HG02840 (cell line): ENCODE measurements around the gene APBA2.
"Not testable (repeated sequence)": the region's sequence is repeated elsewhere in the genome, so short reads cannot be mapped to it uniquely, and the experiment has no call there.

Experiments used
- ATAC-seq: cut with Tn5 transposase; IDR thresholded peaks from one replicate; pipeline ENCODE4 v1.9.1; 2021; ENCODE audit warnings: mild to moderate bottlenecking, moderate library complexity, moderate number of reproducible peaks; ENCODE audit not compliant: unreplicated experiment, low FRiP score

APBA2 gene

DNA sequence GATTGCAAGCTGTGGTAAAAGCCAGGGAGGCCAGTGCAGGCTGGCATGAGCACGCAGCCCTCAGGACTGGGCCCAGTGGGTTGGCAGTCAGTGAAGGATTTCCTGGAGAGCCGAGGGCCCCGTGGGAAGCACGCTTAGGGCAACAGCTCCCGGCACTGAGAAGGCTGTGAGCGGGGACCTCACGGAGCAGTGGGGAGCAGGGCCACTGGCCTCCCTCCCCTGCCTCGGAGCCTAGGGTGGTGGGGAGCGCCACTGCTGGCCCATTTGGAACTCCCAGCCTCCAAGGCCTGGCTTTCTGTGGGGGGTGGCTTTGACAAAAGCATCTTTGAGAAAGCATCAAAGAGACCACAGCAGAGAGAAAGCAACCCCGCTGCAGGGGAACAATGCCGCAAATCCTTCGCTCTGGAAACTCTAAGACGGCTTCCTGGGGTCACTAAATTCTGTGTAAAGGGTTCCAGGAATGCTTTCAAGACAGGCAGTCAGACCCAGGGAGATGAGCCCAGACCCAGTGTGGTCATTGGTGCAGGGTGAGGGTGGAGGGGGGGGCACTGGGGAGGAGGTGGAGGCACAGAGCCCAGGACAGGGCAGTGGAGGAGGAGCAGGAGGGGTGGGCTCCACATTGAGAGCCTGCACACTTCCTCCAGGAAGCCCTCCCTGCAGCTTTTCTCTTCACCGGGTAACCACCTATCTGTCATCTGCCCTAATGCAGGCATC is 9.5 kb upstream of the APBA2 start:
- ATAC-seq: no peak

DNA sequence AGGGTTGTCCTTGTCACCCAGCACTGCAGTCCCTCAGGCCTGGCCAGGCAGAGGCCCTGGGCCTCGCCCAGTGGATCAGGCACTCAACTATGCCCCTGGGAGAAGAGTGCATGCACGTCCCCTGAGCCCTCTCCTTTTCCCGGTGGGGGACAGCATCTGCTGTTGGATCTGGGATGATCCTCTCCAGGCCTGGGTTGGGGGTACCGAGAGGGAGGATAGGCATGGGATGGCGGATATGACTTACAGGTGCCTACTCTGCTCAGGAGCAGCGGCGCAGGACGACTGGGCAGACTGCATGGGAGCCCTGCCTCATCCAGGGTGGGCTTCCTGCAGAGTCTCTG is 9.0 kb upstream of the APBA2 start:
- ATAC-seq: no peak

DNA sequence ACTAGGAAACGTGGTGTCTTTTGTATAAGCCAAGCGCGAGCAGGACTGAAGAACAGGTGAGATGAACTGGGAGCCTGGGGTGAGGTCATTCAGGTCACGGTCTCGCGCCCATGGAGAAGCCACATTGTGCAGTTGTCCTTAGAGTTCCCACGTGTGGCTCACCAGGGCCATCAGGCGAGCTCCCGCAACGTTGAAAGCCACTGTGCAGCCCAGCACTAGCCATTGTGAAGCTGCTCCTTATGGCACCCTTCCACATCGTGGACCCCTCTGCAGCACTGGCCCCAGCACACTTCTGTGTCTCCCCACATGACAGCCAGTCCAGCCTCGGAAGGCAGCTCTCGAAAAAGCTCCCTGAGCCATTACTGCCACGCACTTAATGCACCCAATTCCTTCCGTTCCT is 7.6 kb upstream of the APBA2 start:
- no peak for ATAC-seq

DNA sequence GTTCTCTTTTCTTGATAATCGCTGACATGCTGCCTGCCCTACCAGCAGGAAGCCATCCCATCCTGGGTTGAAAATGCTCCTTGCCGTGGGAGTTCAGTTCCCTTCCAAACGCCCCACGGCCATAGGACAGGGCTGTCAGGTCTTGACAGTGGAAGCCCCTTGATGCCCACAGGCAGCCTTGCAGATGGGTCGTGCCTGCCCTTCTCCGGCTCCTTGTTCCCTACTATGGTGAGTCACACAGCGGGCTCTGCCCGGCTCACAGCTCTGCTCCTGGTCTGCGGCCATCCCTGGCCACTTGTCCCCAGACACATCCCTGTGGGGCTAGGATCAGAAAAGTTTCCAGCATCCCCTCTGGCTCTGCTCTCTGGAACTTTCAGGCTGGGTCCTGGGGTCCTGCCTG is 6.2 kb upstream of the APBA2 start:
- ATAC-seq: no peak

DNA sequence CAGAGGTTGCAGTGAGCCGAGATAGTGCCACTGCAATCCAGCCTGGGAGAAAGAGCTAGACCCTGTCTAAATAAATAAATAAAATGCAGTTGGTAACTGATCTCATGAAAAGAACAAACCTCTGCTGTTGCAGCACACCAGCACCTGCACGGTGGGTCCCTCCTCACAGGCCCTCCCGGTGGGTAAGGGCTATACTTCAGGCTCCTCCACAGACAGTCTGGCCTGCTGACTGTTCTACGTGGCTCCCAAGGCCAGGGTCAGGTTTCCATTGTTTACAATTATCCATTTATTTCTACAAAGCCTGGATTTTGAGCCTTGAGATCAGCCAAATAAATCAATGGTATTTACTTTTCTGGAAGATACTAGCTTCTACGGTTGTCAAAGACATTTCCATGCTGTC is 5.1 kb upstream of the APBA2 start:
- ATAC-seq: no peak

DNA sequence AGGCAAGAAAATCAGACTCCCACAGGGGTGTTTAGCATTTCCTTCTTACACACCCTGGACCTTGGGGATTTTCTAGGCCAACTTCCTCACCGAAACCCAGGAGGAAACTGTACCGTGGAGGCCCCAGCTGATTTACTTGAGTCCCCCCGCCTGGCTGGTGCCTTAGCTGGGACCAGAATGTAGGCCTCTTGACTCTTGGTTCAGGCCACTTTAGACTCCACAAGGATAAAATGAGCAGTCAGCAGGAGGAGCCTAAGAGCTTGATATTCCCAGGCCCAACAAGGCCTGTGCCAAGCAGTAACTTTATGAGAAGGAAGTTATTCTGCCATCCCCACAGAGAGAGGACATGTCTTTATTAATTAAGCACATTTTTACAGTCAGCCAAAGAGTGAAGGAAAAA is 4.6 kb upstream of the APBA2 start:
- no peak for ATAC-seq

DNA sequence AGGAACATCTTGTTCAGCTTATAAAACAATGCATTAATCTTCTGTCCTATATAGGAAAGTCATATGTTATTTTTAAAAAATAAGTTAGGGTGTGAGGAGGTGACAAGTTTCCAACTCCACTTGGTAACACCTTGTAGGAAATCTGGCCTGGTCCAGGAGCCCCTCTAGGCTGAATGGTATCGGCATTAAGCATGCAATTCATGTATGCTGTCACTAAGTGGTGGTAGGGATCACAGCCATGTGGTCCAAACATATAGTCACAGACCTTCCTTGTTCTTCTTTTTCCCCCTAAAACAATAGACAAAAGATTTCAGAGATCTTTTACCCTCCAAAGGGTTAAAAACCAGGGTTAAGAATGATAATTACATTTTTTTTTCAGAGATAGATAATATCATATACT is 4.2 kb upstream of the APBA2 start:
- no peak for ATAC-seq

DNA sequence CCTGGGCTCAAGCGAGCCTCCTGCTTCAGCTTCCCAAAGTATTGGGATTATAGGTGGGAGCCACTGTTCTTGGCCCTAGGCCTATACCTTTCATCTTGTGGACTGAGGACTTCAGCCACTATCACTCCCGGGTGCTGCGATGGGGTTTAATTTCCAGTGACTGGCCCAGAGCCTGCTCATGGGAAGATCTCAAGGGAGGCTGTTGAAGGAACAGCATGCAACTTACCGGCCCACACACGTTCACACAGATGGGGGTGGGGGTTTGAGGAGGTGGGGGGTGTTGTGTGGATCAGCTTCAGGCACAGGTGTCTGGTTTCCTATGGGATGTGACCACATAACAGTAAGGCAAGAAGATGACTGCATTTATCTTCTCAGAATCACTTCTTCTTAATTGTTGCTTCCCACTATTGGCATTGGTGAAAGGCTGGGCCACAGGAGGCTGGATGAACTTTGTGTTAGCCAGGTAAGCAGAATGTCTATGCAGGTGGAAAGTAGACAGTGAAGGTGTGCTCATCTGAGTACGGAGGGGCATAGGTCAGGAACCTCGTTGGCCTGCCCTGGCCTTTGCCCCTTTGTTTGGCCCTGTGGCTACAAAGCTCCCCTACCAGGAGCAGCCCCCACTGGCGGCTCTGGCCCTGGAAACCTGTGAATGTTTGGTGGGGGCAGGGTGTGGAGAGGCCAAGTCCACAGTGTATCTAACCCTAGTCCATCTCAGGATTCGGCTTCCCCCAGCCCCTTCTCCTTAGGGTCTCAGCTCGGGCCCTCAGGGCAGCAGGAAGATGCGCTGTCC is 1.4 kb upstream of the APBA2 start:
- no peak for ATAC-seq

DNA sequence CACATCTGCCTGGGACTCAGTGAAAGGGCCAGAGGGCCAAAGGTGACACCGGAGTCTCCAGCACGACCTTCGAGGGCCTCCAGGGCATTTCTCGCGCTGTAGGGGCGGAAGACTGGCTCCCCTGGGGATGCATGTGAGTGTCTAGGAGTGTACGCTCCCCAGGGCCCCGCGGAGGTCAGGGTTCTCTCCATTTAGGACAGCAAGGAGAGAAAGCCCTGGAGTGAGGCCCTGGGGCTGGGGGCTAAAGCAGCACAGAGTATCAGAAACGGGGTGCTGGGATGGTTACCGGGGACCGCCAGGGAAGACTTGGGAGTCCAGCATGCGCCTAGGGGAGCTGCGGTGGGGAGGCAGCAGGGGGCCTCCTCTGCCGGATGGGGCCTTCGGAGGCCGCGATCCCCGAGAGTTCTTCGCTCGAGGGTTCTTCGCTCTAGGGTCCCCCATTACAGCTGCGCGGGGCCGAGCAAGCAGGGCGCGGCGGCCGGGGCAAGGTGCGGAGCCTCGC is 595 bp upstream of the APBA2 start:
- ATAC-seq: no peak

DNA sequence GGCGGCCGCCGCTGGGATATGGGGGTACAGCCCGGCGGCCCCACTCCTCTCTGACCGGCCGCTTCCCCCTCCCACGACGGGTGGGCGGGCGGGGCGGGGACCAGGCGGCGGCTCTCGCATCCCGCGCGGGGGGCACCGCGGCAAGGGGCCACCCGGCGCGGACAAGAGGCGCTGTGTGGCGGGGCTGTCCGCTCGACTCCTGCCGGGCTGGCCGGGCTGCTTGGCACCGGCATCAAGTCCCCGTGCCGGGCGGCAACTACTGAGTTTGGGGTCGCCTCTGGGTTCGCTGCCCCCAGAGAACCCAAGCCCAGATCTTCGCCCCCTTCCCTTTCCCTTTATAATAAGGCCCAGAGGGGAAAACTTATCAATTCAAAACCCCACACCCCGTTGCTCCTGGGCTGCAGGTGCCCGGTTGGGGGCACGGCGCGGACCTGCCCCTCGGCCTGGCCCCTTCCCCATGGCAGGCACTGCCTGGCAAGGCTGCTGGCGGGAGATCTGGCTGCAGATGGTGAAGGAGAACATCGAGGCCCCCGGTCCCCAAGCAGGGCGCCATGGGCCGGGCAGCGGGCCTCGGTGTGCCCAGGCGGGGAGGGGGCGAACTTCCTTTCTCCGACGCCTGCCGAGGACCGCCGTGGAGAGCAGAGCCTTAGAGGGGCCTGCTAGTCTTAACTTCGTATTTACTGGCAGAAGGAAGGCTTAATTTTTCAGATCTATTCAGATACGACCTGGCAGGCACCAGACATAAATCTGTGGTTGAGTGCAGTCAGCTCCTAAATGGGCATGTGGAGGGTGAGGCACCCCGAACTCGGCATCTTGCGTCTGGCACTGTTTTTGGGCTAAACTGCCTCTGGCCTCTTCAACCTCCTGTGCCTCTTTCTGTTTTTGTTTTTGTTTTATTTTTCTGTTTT is 911 bp downstream of the APBA2 start:
- ATAC-seq: no peak

DNA sequence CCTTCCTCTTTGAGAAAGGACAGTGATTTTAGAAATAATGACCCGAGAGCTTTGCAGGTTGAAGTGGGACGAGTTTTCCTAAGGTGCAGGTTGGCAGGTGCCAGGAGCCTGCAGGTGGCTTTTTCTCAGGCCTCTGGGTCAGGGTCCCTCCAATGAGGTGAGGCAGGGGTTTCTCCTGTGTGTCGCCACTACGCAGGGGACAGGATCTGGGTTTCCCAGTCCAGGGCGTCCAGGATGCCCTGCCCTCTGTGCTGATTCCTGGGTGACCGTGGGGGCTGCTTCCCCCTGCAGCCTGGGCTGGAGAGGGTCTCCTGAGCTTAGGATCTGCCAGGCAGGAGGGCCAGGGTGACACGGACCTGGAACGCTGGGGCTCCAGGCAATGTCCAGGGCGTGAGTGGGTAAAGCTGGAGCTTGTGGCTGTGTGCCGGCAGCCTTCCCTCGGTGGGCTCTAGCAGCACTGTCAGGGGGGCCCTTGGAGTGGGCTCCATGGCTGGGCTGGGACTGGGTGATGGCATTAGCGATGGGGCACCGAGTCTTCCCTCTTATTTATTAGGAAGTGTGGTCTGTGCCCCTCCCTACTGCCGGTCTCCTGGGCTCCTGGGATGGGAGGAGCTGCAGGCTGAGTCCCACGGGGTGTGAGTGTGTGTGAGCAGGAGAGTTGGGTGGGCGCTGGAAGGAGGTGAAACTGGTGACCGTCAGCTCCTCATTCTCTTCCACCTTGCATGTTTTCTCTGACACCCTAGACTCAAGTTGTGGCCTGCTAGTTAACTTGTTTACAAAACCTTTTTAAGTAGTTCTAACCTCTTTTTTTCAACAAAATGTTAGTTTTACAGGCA is 1.8 kb downstream of the APBA2 start:
- ATAC-seq: no peak

DNA sequence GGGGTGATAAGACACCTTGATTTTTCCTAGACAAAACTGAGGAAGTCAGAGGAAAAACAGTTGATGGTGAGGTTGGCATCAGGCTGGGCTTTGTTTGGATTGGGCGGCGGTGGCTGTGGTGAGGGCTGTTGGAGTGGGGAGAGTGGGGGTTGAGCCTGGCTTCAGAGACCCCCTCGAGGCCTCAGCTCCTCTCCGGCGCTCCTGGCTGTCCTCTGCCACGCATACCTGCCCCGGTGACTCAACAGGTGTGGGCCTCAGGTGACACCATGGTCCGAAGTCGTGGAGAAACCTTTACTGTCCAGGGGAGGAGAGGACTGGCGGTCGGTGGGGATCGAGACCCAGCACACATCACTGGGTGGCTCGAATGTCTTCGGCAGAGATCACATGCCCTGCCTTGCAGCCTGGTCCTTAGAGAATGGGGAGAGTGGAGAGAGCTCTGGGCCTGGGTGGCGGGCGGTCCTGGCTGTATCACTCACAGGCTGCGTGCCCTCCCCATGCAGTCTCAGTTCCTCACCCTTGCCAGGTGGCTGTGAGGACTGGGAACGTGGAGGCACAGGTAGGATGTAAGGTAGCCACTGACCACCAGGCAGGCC is 2.6 kb downstream of the APBA2 start:
- ATAC-seq: no peak

DNA sequence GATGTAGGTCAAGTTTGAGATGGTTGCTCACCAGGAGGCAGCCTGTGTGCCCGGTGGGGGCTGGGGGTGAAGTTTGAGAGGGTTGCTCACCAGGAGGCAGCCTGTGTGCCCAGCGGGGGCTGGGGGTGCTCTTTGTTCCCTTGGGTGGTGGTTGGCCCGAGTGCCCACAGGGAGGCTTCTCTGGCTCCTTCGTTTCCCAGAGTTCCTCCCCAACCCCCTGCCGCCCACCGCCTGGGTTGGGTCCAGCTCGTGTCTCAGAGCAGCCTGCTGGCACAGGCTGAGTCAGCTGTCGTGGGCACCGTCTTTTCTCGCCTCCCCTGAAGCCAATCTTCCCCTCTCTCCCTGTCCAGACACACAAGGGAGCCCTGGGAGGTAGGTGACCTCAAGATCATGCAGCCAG is 3.1 kb downstream of the APBA2 start:
- no peak for ATAC-seq

DNA sequence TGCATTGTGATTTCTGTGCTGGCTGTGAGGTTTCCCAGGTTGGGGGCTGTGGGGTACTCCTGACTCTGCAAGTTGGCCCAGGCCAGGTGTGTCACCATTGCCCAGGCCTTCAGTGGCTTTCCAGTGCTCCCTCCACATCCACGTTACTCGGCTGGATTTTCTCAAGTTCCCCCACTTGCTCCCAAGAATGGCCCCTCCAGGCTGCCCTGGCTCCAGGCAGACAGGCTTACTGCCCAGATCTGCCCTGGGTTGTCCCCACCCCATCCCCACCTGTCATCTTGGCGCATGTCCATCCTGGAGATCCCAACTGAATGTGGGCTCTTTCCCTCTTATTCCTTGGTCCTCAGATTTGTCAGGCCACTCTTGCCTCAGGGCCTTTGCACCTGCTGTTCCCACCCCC is 3.6 kb downstream of the APBA2 start:
- no peak for ATAC-seq

DNA sequence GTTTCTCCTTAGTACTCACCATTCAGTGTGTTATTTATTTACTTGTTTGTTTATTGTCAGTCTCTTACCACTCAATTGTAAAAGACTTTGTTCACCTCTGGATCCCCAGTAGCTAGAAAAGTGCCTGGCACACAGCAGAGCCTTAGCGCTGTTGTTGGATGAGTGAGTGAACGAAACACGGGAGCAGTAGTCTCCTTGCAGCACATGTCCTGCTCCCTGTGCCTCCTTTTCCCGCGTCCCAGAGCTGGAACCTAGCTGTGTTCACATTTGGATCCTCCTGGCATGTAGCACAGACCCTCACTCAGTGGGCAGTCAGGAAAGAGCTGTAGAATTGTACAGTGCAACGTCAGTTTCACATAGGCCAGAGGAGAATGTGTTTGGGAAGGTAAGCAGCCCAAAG is 4.1 kb downstream of the APBA2 start:
- not testable (repeated sequence) for ATAC-seq

DNA sequence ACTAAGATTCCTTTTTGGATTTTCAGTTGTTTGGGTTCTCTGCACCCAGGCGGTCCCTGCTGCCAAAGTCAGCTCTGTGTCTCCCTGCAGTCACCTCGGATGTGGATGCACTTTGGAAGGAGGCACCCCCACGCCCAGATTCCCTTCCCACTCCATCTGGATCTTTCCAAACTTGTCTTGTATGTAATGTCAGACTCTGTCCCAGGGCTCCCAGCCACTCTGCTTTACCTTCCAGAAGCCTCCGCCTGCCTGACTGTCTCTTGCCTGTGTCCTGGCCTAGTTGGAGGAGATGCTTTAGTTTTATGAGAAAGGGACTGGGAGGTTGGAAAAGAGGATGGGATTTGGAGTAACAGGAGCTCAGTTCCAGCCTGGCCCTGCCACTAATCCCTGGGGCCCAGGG is 4.5 kb downstream of the APBA2 start:
- ATAC-seq: not testable (repeated sequence)

DNA sequence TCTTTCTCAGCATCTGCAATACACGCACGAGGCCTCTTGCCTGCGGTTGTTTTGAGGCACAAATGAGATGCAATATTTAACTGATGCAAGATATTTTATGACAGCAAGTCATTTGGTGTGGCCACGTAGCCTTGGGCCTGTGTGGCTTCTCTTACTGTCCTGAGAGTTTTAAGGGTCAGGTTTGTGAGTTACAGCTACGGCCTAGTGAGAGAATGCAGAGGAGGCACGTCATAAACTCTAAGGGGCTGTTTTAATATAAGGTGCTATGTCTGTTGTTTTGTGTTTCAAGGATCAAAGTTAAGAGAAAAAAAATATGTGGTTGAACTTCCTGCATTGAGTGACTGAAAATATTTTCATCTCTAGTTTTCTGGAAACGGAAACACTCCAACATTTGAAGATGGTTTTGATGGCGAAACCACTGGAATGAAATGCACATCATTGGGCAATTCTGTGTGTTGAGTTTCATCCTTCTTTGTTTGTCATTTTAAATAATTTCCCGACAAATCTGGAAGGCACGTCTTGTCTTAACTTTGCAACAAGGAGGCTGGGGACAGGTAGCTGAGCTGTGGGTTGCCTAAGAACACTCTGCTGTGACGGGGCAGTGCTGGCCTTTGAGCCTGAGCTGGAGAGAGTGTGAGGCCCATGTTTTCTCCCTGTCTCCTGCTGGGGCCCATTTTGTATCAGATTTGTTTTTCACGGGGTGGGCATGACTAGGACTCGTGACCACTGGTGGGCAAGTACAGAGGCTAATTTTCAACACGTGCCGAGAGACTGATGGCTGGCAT is 5.1 kb downstream of the APBA2 start:
- no peak for ATAC-seq

DNA sequence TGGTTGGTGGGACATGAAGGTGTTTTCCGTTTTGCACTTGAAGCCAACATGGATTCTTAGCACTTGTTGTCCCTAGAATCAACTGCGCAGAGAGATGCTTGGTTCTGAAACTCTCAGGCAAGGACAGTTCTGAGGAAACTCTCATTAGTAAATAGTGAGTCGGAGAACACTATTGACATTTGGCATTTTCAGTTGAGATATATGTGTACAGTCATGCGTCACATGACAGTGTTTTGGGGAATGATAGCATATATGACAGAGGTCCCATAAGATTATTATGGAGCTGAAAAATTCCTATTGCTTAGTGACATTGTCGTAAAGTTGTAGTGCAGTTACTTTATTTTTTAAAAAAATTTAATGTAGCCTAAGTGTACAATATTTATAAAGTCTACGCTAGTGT is 5.8 kb downstream of the APBA2 start:
- no peak for ATAC-seq
